Adrenal gland (tissue), 12 donors: ENCODE measurements around the gene HMCN2. TPM values are rescaled to one million over a fixed set of nuclear protein-coding genes. Genes with fewer than 3 reads are reported as not detected.
A peak's percentile ranks its signal among the peaks of the same experiment; 100 is the strongest.

Experiments
- DNase-seq, 7 donors: peaks; one replicate each; pipeline ENCODE4 v3.0.0-alpha.2; 2019 to 2020
- H3K27ac ChIP-seq, 5 donors: fragments of 200-600 bp; sonication (generic) in 4 of 5; 1 replicate in 3 of 5; 2 replicates in 2 of 5; pipeline versions ENCODE4 v1.5.1 to v1.8.0; 2016 to 2020; ENCODE audit warnings: mild to moderate bottlenecking in 1 of 5
- H3K27me3 ChIP-seq: fragments of 200-600 bp; 2 replicates; pipeline ENCODE4 v1.8.0; 2021
- H3K36me3 ChIP-seq, 2 donors: fragments of 200-600 bp; replicated peaks in 1 of 2; 1 replicate in 1 of 2; 2 replicates in 1 of 2; pipeline versions ENCODE4 v1.5.1 to v1.8.0; 2018 to 2022
- H3K4me1 ChIP-seq, 2 donors: fragments of 200-600 bp; replicated peaks in 1 of 2; 1 replicate in 1 of 2; 2 replicates in 1 of 2; pipeline versions ENCODE4 v1.5.1 to v1.8.0; 2018 to 2021
- H3K4me3 ChIP-seq, 4 donors: fragments of 200-600 bp; sonication (generic) in 3 of 4; one replicate each; pipeline ENCODE4 v1.5.1; 2016 to 2018
- H3K9me3 ChIP-seq, 3 donors: fragments of 200-600 bp; sonication (generic) in 1 of 3; replicated peaks in 1 of 3; 1 replicate in 2 of 3; 2 replicates in 1 of 3; pipeline versions ENCODE4 v1.5.1 to v1.8.0; 2016 to 2021
- CTCF ChIP-seq, 6 experiments: fragments of 450-650 bp in 4 of 6; fragments of 200-600 bp in 2 of 6; sonication (generic) in 1 of 6; IDR thresholded peaks; 1 replicate in 5 of 6; 2 replicates in 1 of 6; pipeline versions ENCODE4 v1.5.1 to v1.8.0; 2016 to 2021; ENCODE audit warnings: antibody characterized with exemption in 6 of 6, mild to moderate bottlenecking in 2 of 6, moderate library complexity in 1 of 6
- POLR2A ChIP-seq, 2 donors: fragments of 450-650 bp; IDR thresholded peaks; one replicate each; pipeline ENCODE4 v1.6.1; 2017; ENCODE audit warnings: antibody characterized with exemption in 2 of 2, mild to moderate bottlenecking in 2 of 2, moderate library complexity in 1 of 2
- WGBS, 4 donors: extraction: QIAGEN DNeasy Blood & Tissue Kit in 2 of 4; methylation state at CpG; one replicate each; pipeline versions ENCODE4 v1.1.5 to v1.1.7; 2013 to 2017; 5-methylcytosine and 5-hydroxymethylcytosine counted together
- intact Hi-C, 2 donors: fragments of 100-400 bp; cut with DNase I; formaldehyde crosslinking; loops; one replicate each; pipeline versions ENCODE4 v1.14.1 to v1.15.0; 2022 to 2023
- polyA plus RNA-seq, 3 donors: library from polyadenylated mRNA; stranded (reverse); fragments of 200-250 nt in 2 of 3; fragments of 350-450 nt in 1 of 3; fragmentation: Illumina TruSeq in 1 of 3; extraction: RNeasy Lipid Tissue Mini Kit (QIAGEN cat#74804) in 1 of 3; gene quantifications; one replicate each; pipeline ENCODE4 v1.2.3, GENCODE V29; 2013 to 2014
- total RNA-seq, 9 donors: library from RNA; depleted of rRNA in 4 of 9; stranded (reverse); fragments of >200 nt in 4 of 9; fragments of 120-200 nt in 1 of 9; fragmentation: NEBNext Ultra II Directional in 1 of 9; extraction: Animal tissue kit (Norgen Biotek cat#: 25700) in 1 of 9; gene quantifications; one replicate each; pipeline versions ENCODE4 v1.1.0 to v1.2.4, GENCODE V29; 2013 to 2023
- donor health status: healthy with polysubstance abuse.
- donor health status: Bipolar disorder and iron deficiency.
- donor health status: DM: yes; HTN: yes; CAD: no.
- donor health status: DM: no; HTN: no; CAD: no.
- donor health status: DM: no; HTN: no; CAD: no.
- donor health status: DM: yes; HTN: yes; CAD: no.

The HMCN2 gene
- total and polyA plus RNA-seq, 12 donors, result 0.05 to 25.8 (median 0.42) TPM; not detected in 1

GRCh38 chr9:130341128-130341527 lies 75.6 kb downstream of the HMCN2 start:
- H3K4me1 ChIP-seq, result no peaks in the 10 kb centered on the region
- no peaks in the 10 kb centered on the region for H3K27me3 ChIP-seq
- H3K9me3 ChIP-seq, result no peaks in the 10 kb centered on the region
- intact Hi-C loops, result loop anchor here in 1 of 2 donors (5.0 kb wide), 1 partner anchor 94 kb away; no protein-coding TSS in a partner anchor
- DNase-seq, result no peak
- 73 to 83% (median 79%) methylated on average over 3 to 13 of the region's 13 CpGs for WGBS, 4 donors
- no peak overlapping the region for H3K27ac ChIP-seq
- TF ChIP-seq CTCF (IDR thresholded peaks at IDR 0.05) (no peak), POLR2A (IDR thresholded peaks at IDR 0.05) (no peak)
- no peaks in the 10 kb centered on the region for H3K36me3 ChIP-seq
- no peak overlapping the region for H3K4me3 ChIP-seq

- Histone ChIP-seq H3K27me3 (no peaks in the 10 kb centered on the region), H3K4me3 (no peak overlapping the region), H3K9me3 (no peaks in the 10 kb centered on the region), H3K36me3 (no peaks in the 10 kb centered on the region), H3K4me1 (no peaks in the 10 kb centered on the region), H3K27ac (no peak overlapping the region)
- WGBS, 4 donors, result 81 to 88% (median 86%) methylated on average over 6 to 13 of the region's 13 CpGs
- intact Hi-C loops, result loop anchor here in 1 of 2 donors (5.0 kb wide), 1 partner anchor 95 kb away; no protein-coding TSS in a partner anchor
- no peak for DNase-seq
- TF ChIP-seq CTCF (IDR thresholded peaks at IDR 0.05), result no peak
- no peak for TF ChIP-seq POLR2A (IDR thresholded peaks at IDR 0.05)
Observed at GRCh38 chr9:130341839-130342713, 76.5 kb downstream of the HMCN2 start.

- Histone ChIP-seq H3K27me3 (no peaks in the 10 kb centered on the region), H3K4me1 (no peaks in the 10 kb centered on the region), H3K4me3 (no peak overlapping the region), H3K36me3 (no peaks in the 10 kb centered on the region), H3K9me3 (no peaks in the 10 kb centered on the region), H3K27ac (no peak overlapping the region)
- WGBS, 4 donors, result 63 to 94% (median 70%) methylated on average over 2 to 11 of the region's 11 CpGs
- DNase-seq, result no peak
- intact Hi-C loops, result loop anchor here in 1 of 2 donors (5.0 kb wide), 1 partner anchor 95 kb away; no protein-coding TSS in a partner anchor
- TF ChIP-seq POLR2A (IDR thresholded peaks at IDR 0.05) (no peak), CTCF (IDR thresholded peaks at IDR 0.05) (no peak)
Observed at GRCh38 chr9:130342714-130343085, 77.1 kb downstream of the HMCN2 start.

GRCh38 chr9:130343445-130343918 lies 77.9 kb downstream of the HMCN2 start:
- peak in 3 of 7 donors; percentile 22 to 43 (median 42) for DNase-seq
- 21 to 73% (median 37%) methylated on average over 4 to 12 of the region's 12 CpGs for WGBS, 4 donors
- H3K4me1 ChIP-seq, result no peaks in the 10 kb centered on the region
- no peaks in the 10 kb centered on the region for H3K36me3 ChIP-seq
- H3K27ac ChIP-seq, result no peak overlapping the region
- no peak overlapping the region for H3K4me3 ChIP-seq
- no peaks in the 10 kb centered on the region for H3K27me3 ChIP-seq
- no peak for TF ChIP-seq POLR2A (IDR thresholded peaks at IDR 0.05)
- peak; percentile 44 to 76 (median 72) for TF ChIP-seq CTCF (IDR thresholded peaks at IDR 0.05)
- intact Hi-C loops, result loop anchor here in 1 of 2 donors (5.0 kb wide), 1 partner anchor 96 kb away; no protein-coding TSS in a partner anchor
- no peaks in the 10 kb centered on the region for H3K9me3 ChIP-seq
